Fibroblast of villous mesenchyme (primary cell): ENCODE results near the gene DST. TPM values are rescaled to one million over a fixed set of nuclear protein-coding genes. Genes with fewer than 3 reads are reported as not detected.

ENCODE experiments used
- DNase-seq: peaks from one replicate; pipeline ENCODE4 v3.0.0-alpha.2; 2010; ENCODE audit warnings: low read depth
- H3K4me3 ChIP-seq: 2 replicates; pipeline ENCODE4 v1.5.1; 2011; ENCODE audit warnings: low read depth, mild to moderate bottlenecking, low read length
- CTCF ChIP-seq: IDR thresholded peaks from 2 replicates; pipeline ENCODE4 v1.5.1; 2012; ENCODE audit warnings: low read depth, mild to moderate bottlenecking, low read length; ENCODE audit not compliant: insufficient read depth
- total RNA-seq: library from RNA; depleted of rRNA; stranded (reverse); fragments of >200 nt; gene quantifications from 2 replicates; pipeline ENCODE4 v1.2.3, GENCODE V29; 2012

Gene DST
- total RNA-seq, 1 donor, result 509 TPM

- no peak for DNase-seq
- H3K4me3 ChIP-seq, result no peak overlapping the region
- TF ChIP-seq CTCF, result no peak
These were observed 120.0 kb downstream of the DST start for GRCh38 chr6:56522495-56523270.

GRCh38 chr6:56521976-56522375 is 120.7 kb downstream of the DST start:
- TF ChIP-seq CTCF, result no peak
- no peak for DNase-seq
- no peak overlapping the region for H3K4me3 ChIP-seq

DNA sequence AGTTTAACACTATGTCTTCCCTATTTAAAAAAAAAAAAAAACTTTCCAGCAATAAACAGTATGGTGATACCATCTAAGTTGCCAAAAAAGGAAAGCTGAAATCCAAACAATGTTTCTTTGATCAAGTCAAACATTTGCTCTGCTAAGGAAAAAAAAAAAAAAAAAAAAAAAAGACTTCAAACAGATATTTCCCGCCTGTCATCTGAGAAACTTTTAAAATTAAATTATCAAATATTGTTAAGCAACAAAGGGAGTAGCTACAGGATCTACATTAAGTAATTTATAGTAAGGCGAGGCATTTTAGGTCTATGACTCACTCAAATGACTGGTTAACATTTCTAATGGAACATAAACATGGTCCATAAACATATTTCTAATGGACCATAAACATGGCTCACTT is 121.2 kb downstream of the DST start:
- no peak for TF ChIP-seq CTCF
- H3K4me3 ChIP-seq, result no peak overlapping the region
- DNase-seq, result peak; percentile 62

- no peak for DNase-seq
- TF ChIP-seq CTCF, result no peak
- no peak overlapping the region for H3K4me3 ChIP-seq
These were observed 122.5 kb downstream of the DST start for GRCh38 chr6:56520218-56520617.

- TF ChIP-seq CTCF, result no peak
- no peak overlapping the region for H3K4me3 ChIP-seq
- DNase-seq, result no peak
These were observed 123.5 kb downstream of the DST start for GRCh38 chr6:56518995-56519767.

GRCh38 chr6:56517155-56517745 is 125.4 kb downstream of the DST start:
- DNase-seq, result peak; percentile 96
- no peak overlapping the region for H3K4me3 ChIP-seq
- no peak for TF ChIP-seq CTCF
